T-cell (primary cell): ENCODE data around the gene TPP1. TPM values are rescaled to one million over a fixed set of nuclear protein-coding genes. Genes with fewer than 3 reads are reported as not detected.

Source experiments
- ATAC-seq, 4 experiments: fragments of 200-7000 bp in 3 of 4; fragments of 150-1000 bp in 1 of 4; cut with Tn5 transposase; replicated peaks in 1 of 4; 1 replicate in 3 of 4; 2 replicates in 1 of 4; pipeline ENCODE4 v1.10.0; 2021; ENCODE audit warnings: moderate library complexity in 3 of 4, mild to moderate bottlenecking in 2 of 4, moderate number of reproducible peaks in 1 of 4
- CTCF ChIA-PET, 2 donors: fragments of 300-600 bp; sonication (Branson Sonifier 250); formaldehyde crosslinking; loops; one replicate each; lab custom pipeline; 2022; ENCODE audit warnings: antibody characterized with exemption in 2 of 2; lab: Charles Lee
- POLR2A ChIA-PET, 2 donors: fragments of 300-600 bp; sonication (Branson Sonifier 250); formaldehyde crosslinking; loops; one replicate each; lab custom pipeline; 2022; ENCODE audit warnings: antibody characterized with exemption in 2 of 2; lab: Charles Lee
- DNase-seq, 35 experiments: peaks; one replicate each; pipeline versions ENCODE4 v3.0.0 to v3.0.0-alpha.2; 2013 to 2023
- H3K27ac ChIP-seq: one replicate; pipeline ENCODE4 v1.5.1; 2013; ENCODE audit warnings: low read length
- H3K27me3 ChIP-seq, 2 experiments: replicated peaks in 1 of 2; 1 replicate in 1 of 2; 2 replicates in 1 of 2; pipeline versions ENCODE4 v1.6.1 to v1.7.0; 2013; ENCODE audit warnings: low read length in 1 of 2, mixed read lengths in 1 of 2; ENCODE audit not compliant: control insufficient read depth in 2 of 2, insufficient read depth in 2 of 2; ENCODE audit errors: extremely low read depth in 1 of 2
- H3K36me3 ChIP-seq, 2 donors: 1 replicate in 1 of 2; 2 replicates in 1 of 2; pipeline versions ENCODE4 v1.6.1 to v1.7.0; 2013; ENCODE audit warnings: low read length in 1 of 2; ENCODE audit not compliant: control insufficient read depth in 2 of 2, insufficient read depth in 1 of 2; ENCODE audit errors: extremely low read depth in 1 of 2
- H3K4me1 ChIP-seq, 2 experiments: 1 replicate in 1 of 2; 2 replicates in 1 of 2; pipeline versions ENCODE4 v1.6.1 to v1.7.0; 2013; ENCODE audit warnings: low read length in 2 of 2, mixed read lengths in 1 of 2; ENCODE audit not compliant: insufficient read depth in 2 of 2, control insufficient read depth in 1 of 2; ENCODE audit errors: extremely low read depth in 1 of 2
- H3K4me3 ChIP-seq, 2 donors: 1 replicate in 1 of 2; 2 replicates in 1 of 2; pipeline versions ENCODE4 v1.5.1 to v1.7.0; 2013; ENCODE audit warnings: mild to moderate bottlenecking in 2 of 2, low read length in 1 of 2, moderate library complexity in 1 of 2; ENCODE audit not compliant: control insufficient read depth in 1 of 2; ENCODE audit errors: extremely low read depth in 1 of 2
- H3K9me3 ChIP-seq: 2 replicates; pipeline ENCODE4 v1.7.0; 2013
- H3K27ac Mint-ChIP-seq, 2 donors: one replicate each; pipeline ENCODE4 v1.8.0; 2020 to 2021; ENCODE audit warnings: mild to moderate bottlenecking in 2 of 2, mixed read lengths in 2 of 2
- H3K27me3 Mint-ChIP-seq, 2 donors: one replicate each; pipeline ENCODE4 v1.8.0; 2021 to 2022; ENCODE audit warnings: mixed read lengths in 2 of 2
- H3K36me3 Mint-ChIP-seq: one replicate; pipeline ENCODE4 v1.8.0; 2021; ENCODE audit warnings: mixed read lengths
- H3K4me1 Mint-ChIP-seq, 3 donors: one replicate each; pipeline ENCODE4 v1.8.0; 2020 to 2022; ENCODE audit warnings: mixed read lengths in 3 of 3, mild to moderate bottlenecking in 1 of 3
- H3K4me3 Mint-ChIP-seq, 3 donors: one replicate each; pipeline ENCODE4 v1.8.0; 2020 to 2022; ENCODE audit warnings: mild to moderate bottlenecking in 3 of 3, mixed read lengths in 3 of 3, moderate library complexity in 3 of 3
- H3K9me3 Mint-ChIP-seq, 3 donors: one replicate each; pipeline ENCODE4 v1.8.0; 2020 to 2022; ENCODE audit warnings: mixed read lengths in 3 of 3
- WGBS: methylation state at CpG from one replicate; pipeline ENCODE4 v1.1.5; 2013; ENCODE audit warnings: missing lambda C conversion rate; ENCODE audit not compliant: insufficient coverage; 5-methylcytosine and 5-hydroxymethylcytosine counted together
- total RNA-seq, 35 experiments: library from RNA in 6 of 35; stranded (reverse) in 6 of 35; fragments of 120-200 nt in 1 of 35; gene quantifications; one replicate each; pipeline versions ENCODE4 v1.2.1 to v1.2.4 and lab custom pipeline; 2013 to 2026

Gene TPP1
- total RNA-seq, 5 donors from 2014 or later (not counting 1 experiment from before 2014, with no cell fraction given), result 67.4 to 168 (median 132) TPM

- ATAC-seq (no peak), DNase-seq (no peak)
- H3K4me1 ChIP-seq, result peaks cover 41 to 45% of the 10 kb centered on the region in 2 experiments
- H3K4me3 ChIP-seq, result no peak overlapping the region
- H3K36me3 ChIP-seq, result no peaks in the 10 kb centered on the region
- Mint-ChIP-seq H3K27ac (no peak overlapping the region), H3K4me1 (no peaks in the 10 kb centered on the region), H3K36me3 (no peaks in the 10 kb centered on the region), H3K9me3 (no peaks in the 10 kb centered on the region), H3K4me3 (no peak overlapping the region), H3K27me3 (no peaks in the 10 kb centered on the region)
- H3K27me3 ChIP-seq, result peaks cover 0 to 4% of the 10 kb centered on the region in 2 experiments
- no peaks in the 10 kb centered on the region for H3K9me3 ChIP-seq
- ChIA-PET POLR2A (no interaction called here), CTCF (interaction anchor here (0.6 to 1.8 kb wide), 5 partner anchors 18 to 145 kb away, joined by 3 to 6 read pairs (median 3); partner anchors contain the start of genes MRPL17 (in 1 of the 2) and TPP1 (in 1 of the 2))
- H3K27ac ChIP-seq, result no peak overlapping the region
Observed at GRCh38 chr11:6650104-6650503, 30.9 kb upstream of the TPP1 start.

- ChIA-PET POLR2A (no interaction called here), CTCF (interaction anchor here in 1 of 2 donors (1.8 kb wide), 1 partner anchor 29 kb away, joined by 6 read pairs; the partner anchor contains the start of gene TPP1)
- no peak overlapping the region for H3K4me3 ChIP-seq
- Mint-ChIP-seq H3K27ac (no peak overlapping the region), H3K4me3 (no peak overlapping the region), H3K27me3 (no peaks in the 10 kb centered on the region), H3K4me1 (no peaks in the 10 kb centered on the region), H3K36me3 (no peaks in the 10 kb centered on the region), H3K9me3 (no peaks in the 10 kb centered on the region)
- WGBS, result 100% methylated on average over 1 of the region's 1 CpG
- peaks cover 34 to 42% of the 10 kb centered on the region in 2 experiments for H3K4me1 ChIP-seq
- no peaks in the 10 kb centered on the region for H3K27me3 ChIP-seq
- ATAC-seq (no peak), DNase-seq (no peak)
- H3K36me3 ChIP-seq, result no peaks in the 10 kb centered on the region
- H3K9me3 ChIP-seq, result no peaks in the 10 kb centered on the region
- peak overlapping the region; percentile 83 for H3K27ac ChIP-seq
Observed at GRCh38 chr11:6648501-6648900, 29.3 kb upstream of the TPP1 start.

DNA sequence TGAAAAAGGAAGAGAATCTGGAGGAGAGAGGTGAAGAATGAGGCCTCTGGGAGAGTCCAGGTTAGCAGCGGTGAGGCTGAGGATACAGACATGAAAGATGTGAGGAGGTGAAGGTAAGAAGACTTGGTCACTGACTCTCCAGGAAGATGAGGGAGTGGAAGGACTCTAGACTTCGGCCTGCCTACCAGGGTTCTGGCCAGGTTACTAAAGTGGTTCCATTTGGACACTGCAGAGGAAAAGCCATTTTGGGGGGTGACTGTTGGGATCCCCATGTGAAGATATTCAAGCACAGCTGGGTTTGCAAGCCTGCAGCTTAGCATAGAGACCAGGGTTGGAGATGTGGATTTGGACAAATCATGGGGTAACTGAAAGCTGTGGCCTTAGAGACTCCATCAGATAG lies 28.6 kb upstream of the TPP1 start:
- H3K9me3 ChIP-seq, result no peaks in the 10 kb centered on the region
- peak overlapping the region; percentile 83 for H3K27ac ChIP-seq
- CTCF ChIA-PET, result no interaction called here
- Mint-ChIP-seq H3K9me3 (no peaks in the 10 kb centered on the region), H3K27ac (no peak overlapping the region), H3K27me3 (no peaks in the 10 kb centered on the region), H3K36me3 (no peaks in the 10 kb centered on the region), H3K4me1 (no peaks in the 10 kb centered on the region), H3K4me3 (no peak overlapping the region)
- no peaks in the 10 kb centered on the region for H3K36me3 ChIP-seq
- WGBS, result 95% methylated on average over 2 of the region's 2 CpGs
- ATAC-seq (no peak), DNase-seq (no peak)
- H3K4me1 ChIP-seq, result peaks cover 31 to 45% of the 10 kb centered on the region in 2 experiments
- POLR2A ChIA-PET, result no interaction called here
- no peak overlapping the region for H3K4me3 ChIP-seq
- H3K27me3 ChIP-seq, result no peaks in the 10 kb centered on the region

GRCh38 chr11:6646918-6647679 lies 27.9 kb upstream of the TPP1 start:
- peak in 15 of 35 experiments; percentile 14 to 59 (median 25) for DNase-seq
- Mint-ChIP-seq H3K36me3 (no peaks in the 10 kb centered on the region), H3K27me3 (no peaks in the 10 kb centered on the region), H3K4me1 (no peaks in the 10 kb centered on the region), H3K4me3 (no peak overlapping the region), H3K9me3 (no peaks in the 10 kb centered on the region), H3K27ac (no peak overlapping the region)
- ChIA-PET CTCF (interaction anchor here (0.6 to 1.2 kb wide), 3 partner anchors 20 to 54 kb away, joined by 3 to 4 read pairs (median 3); no protein-coding TSS in a partner anchor), POLR2A (interaction anchor here in 1 of 2 donors (0.6 kb wide), 1 partner anchor 108 kb away, joined by 6 read pairs; no protein-coding TSS in a partner anchor)
- ATAC-seq, result peak; percentile 70 to 86 (median 79)
- no peaks in the 10 kb centered on the region for H3K9me3 ChIP-seq
- peaks cover 28 to 47% of the 10 kb centered on the region in 2 experiments for H3K4me1 ChIP-seq
- H3K4me3 ChIP-seq, result peak overlapping the region; percentile 7 to 38
- H3K27me3 ChIP-seq, result no peaks in the 10 kb centered on the region
- no peaks in the 10 kb centered on the region for H3K36me3 ChIP-seq
- 42% methylated on average over 6 of the region's 9 CpGs for WGBS
- peak overlapping the region; percentile 83 for H3K27ac ChIP-seq

DNA sequence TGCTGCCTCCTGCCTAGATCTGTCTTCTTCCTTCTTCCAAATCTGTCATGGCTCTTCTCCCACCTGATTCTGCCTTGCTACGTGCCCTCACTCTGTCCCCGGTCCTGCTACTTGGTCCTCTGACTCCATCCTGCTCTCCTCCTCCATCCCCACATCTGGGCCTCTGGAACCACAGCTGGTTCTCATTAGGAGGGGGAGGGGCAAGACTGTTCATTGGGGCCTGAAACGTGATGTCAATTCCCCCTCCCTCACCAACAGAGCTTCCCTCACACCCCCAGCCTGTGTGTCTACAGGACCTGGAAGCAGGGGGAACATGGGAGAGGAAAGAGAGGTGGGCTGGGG lies 27.3 kb upstream of the TPP1 start:
- ATAC-seq, result no peak
- Histone ChIP-seq H3K9me3 (no peaks in the 10 kb centered on the region), H3K27me3 (peaks cover 0 to 2% of the 10 kb centered on the region in 2 experiments), H3K4me1 (peaks cover 28 to 47% of the 10 kb centered on the region in 2 experiments), H3K4me3 (peak overlapping the region in 1 of 2 donors; percentile 7), H3K27ac (peak overlapping the region; percentile 83), H3K36me3 (no peaks in the 10 kb centered on the region)
- ChIA-PET POLR2A (interaction anchor here in 1 of 2 donors (0.6 kb wide), 1 partner anchor 108 kb away, joined by 6 read pairs; no protein-coding TSS in a partner anchor), CTCF (interaction anchor here (0.6 to 1.2 kb wide), 3 partner anchors 21 to 54 kb away, joined by 3 to 4 read pairs (median 3); no protein-coding TSS in a partner anchor)
- no peaks in the 10 kb centered on the region for H3K27me3 Mint-ChIP-seq
- no peak overlapping the region for H3K4me3 Mint-ChIP-seq
- H3K27ac Mint-ChIP-seq, result no peak overlapping the region
- no peaks in the 10 kb centered on the region for H3K36me3 Mint-ChIP-seq
- H3K4me1 Mint-ChIP-seq, result no peaks in the 10 kb centered on the region
- DNase-seq, result no peak
- WGBS, result no CpG with 5 or more reads among the region's 3 CpGs
- no peaks in the 10 kb centered on the region for H3K9me3 Mint-ChIP-seq

GRCh38 chr11:6646071-6646470 lies 26.8 kb upstream of the TPP1 start:
- Histone ChIP-seq H3K4me3 (no peak overlapping the region), H3K27ac (peak overlapping the region; percentile 83), H3K27me3 (peaks cover 0 to 7% of the 10 kb centered on the region in 2 experiments), H3K9me3 (no peaks in the 10 kb centered on the region), H3K36me3 (no peaks in the 10 kb centered on the region), H3K4me1 (peaks cover 26 to 47% of the 10 kb centered on the region in 2 experiments)
- no peak for ATAC-seq
- Mint-ChIP-seq H3K4me3 (no peak overlapping the region), H3K4me1 (no peaks in the 10 kb centered on the region), H3K9me3 (no peaks in the 10 kb centered on the region), H3K27ac (no peak overlapping the region), H3K36me3 (no peaks in the 10 kb centered on the region), H3K27me3 (no peaks in the 10 kb centered on the region)
- POLR2A ChIA-PET, result no interaction called here
- WGBS, result 84% methylated on average over 11 of the region's 12 CpGs
- CTCF ChIA-PET, result interaction anchor here in 1 of 2 donors (0.6 kb wide), 1 partner anchor 53 kb away, joined by 4 read pairs; no protein-coding TSS in a partner anchor
- no peak for DNase-seq
